K562 (cell line): Measurements from ENCODE around the gene ARHGAP26.

Source experiments
- CTCF ChIP-seq, 3 experiments: IDR thresholded peaks in 2 of 3; conservative IDR thresholded peaks in 1 of 3; 2 replicates each; pipeline ENCODE4 v1.5.1; 2011 to 2012; ENCODE audit warnings: low read length in 3 of 3, mild to moderate bottlenecking in 3 of 3, control low read depth in 2 of 3, improper control_type of control experiment in 1 of 3, inconsistent platforms in 1 of 3, low read depth in 1 of 3, mixed read lengths in 1 of 3, moderate library complexity in 1 of 3; ENCODE audit not compliant: insufficient read depth in 2 of 3
- DMBX1 ChIP-seq: fragments of 250-450 bp; sonication (Bioruptor Pico); IDR thresholded peaks from 2 replicates; pipeline ENCODE4 v1.8.0; 2022; ENCODE audit warnings: inconsistent platforms, mild to moderate bottlenecking, moderate library complexity, borderline replicate concordance
- HDAC6 ChIP-seq: IDR thresholded peaks from 2 replicates; pipeline ENCODE4 v1.6.1; 2012; ENCODE audit warnings: low read depth, mild to moderate bottlenecking, control low read depth, inconsistent platforms, low read length, moderate library complexity
- TCF7 ChIP-seq: sonication (generic); IDR thresholded peaks from 2 replicates; pipeline ENCODE4 v1.6.1; 2016; ENCODE audit warnings: antibody characterized with exemption, borderline replicate concordance
- ZKSCAN8 ChIP-seq: fragments of 200-800 bp; sonication (Bioruptor generic); IDR thresholded peaks from 2 replicates; pipeline ENCODE4 v1.6.1; 2016; ENCODE audit warnings: missing genetic modification characterization, missing compliant biosample characterization
- TF ChIP-seq, protein P1 (sequence below), 2 experiments: IDR thresholded peaks; 2 replicates each; pipeline ENCODE4 v1.6.1; 2012; ENCODE audit warnings: improper control_type of control experiment in 2 of 2, low read depth in 2 of 2, low read length in 2 of 2, borderline replicate concordance in 1 of 2

- TF ChIP-seq ZKSCAN8 (no peak), DMBX1 (CRISPR knock-in tag) (no peak), HDAC6 (no peak), TCF7 (no peak), CTCF (IDR thresholded peaks at IDR 0.05 in 2 of 3, conservative IDR thresholded peaks at IDR 0.05 in 1 of 3; ENCODE audit: insufficient read depth in 2 of 3, low read depth in 1 of 3, low read length in 3 of 3) (no peak)
- TF ChIP-seq, protein P1, sequence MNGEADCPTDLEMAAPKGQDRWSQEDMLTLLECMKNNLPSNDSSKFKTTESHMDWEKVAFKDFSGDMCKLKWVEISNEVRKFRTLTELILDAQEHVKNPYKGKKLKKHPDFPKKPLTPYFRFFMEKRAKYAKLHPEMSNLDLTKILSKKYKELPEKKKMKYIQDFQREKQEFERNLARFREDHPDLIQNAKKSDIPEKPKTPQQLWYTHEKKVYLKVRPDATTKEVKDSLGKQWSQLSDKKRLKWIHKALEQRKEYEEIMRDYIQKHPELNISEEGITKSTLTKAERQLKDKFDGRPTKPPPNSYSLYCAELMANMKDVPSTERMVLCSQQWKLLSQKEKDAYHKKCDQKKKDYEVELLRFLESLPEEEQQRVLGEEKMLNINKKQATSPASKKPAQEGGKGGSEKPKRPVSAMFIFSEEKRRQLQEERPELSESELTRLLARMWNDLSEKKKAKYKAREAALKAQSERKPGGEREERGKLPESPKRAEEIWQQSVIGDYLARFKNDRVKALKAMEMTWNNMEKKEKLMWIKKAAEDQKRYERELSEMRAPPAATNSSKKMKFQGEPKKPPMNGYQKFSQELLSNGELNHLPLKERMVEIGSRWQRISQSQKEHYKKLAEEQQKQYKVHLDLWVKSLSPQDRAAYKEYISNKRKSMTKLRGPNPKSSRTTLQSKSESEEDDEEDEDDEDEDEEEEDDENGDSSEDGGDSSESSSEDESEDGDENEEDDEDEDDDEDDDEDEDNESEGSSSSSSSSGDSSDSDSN (IDR thresholded peaks at IDR 0.05; ENCODE audit: borderline replicate concordance in 1 of 2, low read depth in 2 of 2, low read length in 2 of 2), result no peak
Measured at GRCh38 chr5:142777850-142778249, 7.7 kb downstream of the ARHGAP26 start.
